NCI-H526 (cell line): Measurements from ENCODE around the gene CTRB1.
"Not testable (repeated sequence)": the region's sequence is repeated elsewhere in the genome, so short reads cannot be mapped to it uniquely, and the experiment has no call there.

ENCODE experiments used
- DNase-seq, 2 experiments: peaks; one replicate each; lab custom pipeline; 2025; lab: John Stamatoyannopoulos, UW

CTRB1 gene

GRCh38 chr16:75241955-75242354, 23.2 kb downstream of the CTRB1 start:
- no peak for DNase-seq

- DNase-seq, result not testable (repeated sequence)
Observed at GRCh38 chr16:75242436-75243078, 23.8 kb downstream of the CTRB1 start.

GRCh38 chr16:75243667-75244224, 25.0 kb downstream of the CTRB1 start:
- DNase-seq, result no peak

GRCh38 chr16:75244225-75244809, 25.5 kb downstream of the CTRB1 start:
- DNase-seq, result no peak

- peak in 1 of 2 experiments; percentile 22 for DNase-seq
Observed at GRCh38 chr16:75244844-75245758, 26.3 kb downstream of the CTRB1 start.

- no peak for DNase-seq
Observed at GRCh38 chr16:75246504-75247205, 27.9 kb downstream of the CTRB1 start.

- no peak for DNase-seq
Observed at GRCh38 chr16:75247249-75247648, 28.5 kb downstream of the CTRB1 start.

- DNase-seq, result no peak
Observed at GRCh38 chr16:75248142-75248535, 29.4 kb downstream of the CTRB1 start.

- no peak for DNase-seq
Observed at GRCh38 chr16:75248536-75249380, 30.0 kb downstream of the CTRB1 start.

GRCh38 chr16:75249441-75249840, 30.7 kb downstream of the CTRB1 start:
- DNase-seq, result no peak

GRCh38 chr16:75250089-75250808, 31.5 kb downstream of the CTRB1 start:
- DNase-seq, result no peak

GRCh38 chr16:75250809-75251279, 32.1 kb downstream of the CTRB1 start:
- peak in 1 of 2 experiments; percentile 50 for DNase-seq

- DNase-seq, result peak; percentile 18 to 83
Observed at GRCh38 chr16:75251280-75252048, 32.7 kb downstream of the CTRB1 start, which contains the start of gene BCAR1. Gene BCAR1 (minus strand): TSS chr16:75251624. CDS start chr16:75251482, 142 bp downstream.

- DNase-seq, result no peak
Observed at GRCh38 chr16:75252049-75252864, 33.5 kb downstream of the CTRB1 start.

- DNase-seq, result no peak
Observed at GRCh38 chr16:75252946-75253911, 34.4 kb downstream of the CTRB1 start.

GRCh38 chr16:75254359-75254837, 35.6 kb downstream of the CTRB1 start:
- peak in 1 of 2 experiments; percentile 13 for DNase-seq

GRCh38 chr16:75256059-75256571, 37.3 kb downstream of the CTRB1 start:
- DNase-seq, result no peak
